GM23338 (cell line): ENCODE measurements around the gene KNL1. TPM values are rescaled to one million over a fixed set of nuclear protein-coding genes. Genes with fewer than 3 reads are reported as not detected.
A peak's percentile ranks its signal among the peaks of the same experiment; 100 is the strongest.

ENCODE experiments used
- ATAC-seq: fragments of 200-7000 bp; cut with Tn5 transposase; 3 replicates; pipeline ENCODE4 v1.9.1; 2020
- DNase-seq: peaks from one replicate; pipeline ENCODE4 v3.0.0-alpha.2; 2015; ENCODE audit warnings: low spot score
- H2AFZ ChIP-seq: fragments of 200-600 bp; sonication (generic); 2 replicates; pipeline ENCODE4 v1.8.0; 2016; ENCODE audit warnings: antibody characterized with exemption, mild to moderate bottlenecking, moderate library complexity
- H3F3A ChIP-seq: fragments of 200-600 bp; sonication (generic); replicated peaks from 2 replicates; pipeline ENCODE4 v1.8.0; 2017; ENCODE audit warnings: antibody characterized with exemption, mixed run types, low read depth
- H3K27ac ChIP-seq: fragments of 200-600 bp; sonication (generic); 2 replicates; pipeline ENCODE4 v1.6.1; 2016; ENCODE audit warnings: low read depth
- H3K27me3 ChIP-seq: fragments of 200-600 bp; sonication (generic); 2 replicates; pipeline ENCODE4 v1.8.0; 2016; ENCODE audit warnings: mild to moderate bottlenecking, mixed run types, moderate library complexity; ENCODE audit not compliant: insufficient read depth
- H3K36me3 ChIP-seq: fragments of 200-600 bp; sonication (generic); 2 replicates; pipeline ENCODE4 v1.8.0; 2016; ENCODE audit warnings: mild to moderate bottlenecking; ENCODE audit not compliant: insufficient read depth
- H3K4me1 ChIP-seq: fragments of 200-600 bp; sonication (generic); 2 replicates; pipeline ENCODE4 v1.8.0; 2016; ENCODE audit warnings: mild to moderate bottlenecking, moderate library complexity; ENCODE audit not compliant: insufficient read depth
- H3K4me2 ChIP-seq: fragments of 200-600 bp; sonication (generic); 2 replicates; pipeline ENCODE4 v1.7.1; 2017; ENCODE audit warnings: mixed run types
- H3K4me3 ChIP-seq: fragments of 200-600 bp; sonication (generic); 2 replicates; pipeline ENCODE4 v1.6.1; 2016; ENCODE audit warnings: mixed run types
- H3K79me2 ChIP-seq: fragments of 200-600 bp; sonication (generic); replicated peaks from 2 replicates; pipeline ENCODE4 v1.8.0; 2017; ENCODE audit warnings: mild to moderate bottlenecking; ENCODE audit not compliant: insufficient read depth
- H3K9me2 ChIP-seq: fragments of 200-600 bp; sonication (generic); 2 replicates; pipeline ENCODE4 v1.8.0; 2017; ENCODE audit not compliant: insufficient read depth
- H4K20me1 ChIP-seq: fragments of 200-600 bp; sonication (generic); replicated peaks from 2 replicates; pipeline ENCODE4 v1.8.0; 2017; ENCODE audit warnings: mild to moderate bottlenecking; ENCODE audit not compliant: insufficient read depth
- H3K27ac Mint-ChIP-seq: 2 replicates; pipeline ENCODE4 v1.8.0; 2020; ENCODE audit warnings: inconsistent platforms, mild to moderate bottlenecking, moderate library complexity, mixed read lengths
- H3K27me3 Mint-ChIP-seq: 3 replicates; pipeline ENCODE4 v1.8.0; 2022; ENCODE audit warnings: low read depth, mild to moderate bottlenecking, moderate library complexity, mixed read lengths, inconsistent platforms; ENCODE audit not compliant: insufficient read depth, poor library complexity
- H3K36me3 Mint-ChIP-seq: 3 replicates; pipeline ENCODE4 v1.8.0; 2021; ENCODE audit warnings: low read depth, mild to moderate bottlenecking, inconsistent platforms, moderate library complexity, mixed read lengths
- H3K4me1 Mint-ChIP-seq: 3 replicates; pipeline ENCODE4 v1.8.0; 2020; ENCODE audit warnings: mild to moderate bottlenecking, inconsistent platforms, mixed read lengths
- H3K4me3 Mint-ChIP-seq: 3 replicates; pipeline ENCODE4 v1.8.0; 2021; ENCODE audit warnings: moderate library complexity, mild to moderate bottlenecking, inconsistent platforms, mixed read lengths
- H3K9me3 Mint-ChIP-seq: 3 replicates; pipeline ENCODE4 v1.8.0; 2020; ENCODE audit warnings: moderate library complexity, mild to moderate bottlenecking, inconsistent platforms, mixed read lengths
- CREB1 ChIP-seq: fragments of 250-450 bp; sonication (Bioruptor Pico); IDR thresholded peaks from 2 replicates; pipeline ENCODE4 v1.5.0; 2020; ENCODE audit warnings: low read depth, mild to moderate bottlenecking, moderate library complexity
- EZH2 ChIP-seq: fragments of 200-600 bp; sonication (generic); IDR thresholded peaks from one replicate; pipeline ENCODE4 v1.8.0; 2017; ENCODE audit warnings: antibody characterized with exemption, mild to moderate bottlenecking, low read depth; ENCODE audit not compliant: unreplicated experiment
- JUNB ChIP-seq: IDR thresholded peaks from one replicate; pipeline ENCODE4 v1.6.1; 2016; ENCODE audit warnings: antibody characterized with exemption; ENCODE audit not compliant: unreplicated experiment
- POLR2AphosphoS5 ChIP-seq: IDR thresholded peaks from 2 replicates; pipeline ENCODE4 v1.6.1; 2016; ENCODE audit warnings: antibody characterized with exemption, low read depth
- ZNF462 ChIP-seq: fragments of 250-450 bp; sonication (Bioruptor Pico); IDR thresholded peaks from 2 replicates; pipeline ENCODE4 v1.5.0; 2020; ENCODE audit warnings: mild to moderate bottlenecking, moderate library complexity
- polyA plus RNA-seq: library from polyadenylated mRNA; unstranded; fragments of >200 nt; fragmentation: Nextera tagmentation; extraction: Ambion mirVana; gene quantifications from 2 replicates; pipeline ENCODE4 v1.2.1, GENCODE V29; 2016
- total RNA-seq: library from RNA; depleted of rRNA; stranded (reverse); fragments of >200 nt; shearing (Covaris generic); gene quantifications from 2 replicates; pipeline ENCODE4 v1.2.3, GENCODE V29; 2014

The KNL1 gene
- total and polyA plus RNA-seq, 2 experiments from 2014 or later = 16.7 to 43.2 TPM

- peak within 1 kb of the TSS; percentile 91 for H3K27ac Mint-ChIP-seq
- H3K27me3 Mint-ChIP-seq = peaks cover 11% of the 10 kb centered on the region
- H3K4me1 Mint-ChIP-seq = peaks cover 27% of the 10 kb centered on the region
- H3K79me2 ChIP-seq = peaks cover 21% of the 10 kb centered on the region
- DNase-seq = peak; percentile 98
- H3K4me3 ChIP-seq = peak within 1 kb of the TSS; percentile 95
- H3K9me2 ChIP-seq = no peaks in the 10 kb centered on the region
- peak within 1 kb of the TSS; percentile 85 for H2AFZ ChIP-seq
- ATAC-seq = peak; percentile 71
- H3K27ac ChIP-seq = peak within 1 kb of the TSS; percentile 26; the same call in 1 of the 2 replicates
- peak within 1 kb of the TSS; percentile 97 for H3K4me3 Mint-ChIP-seq
- H3K36me3 Mint-ChIP-seq = peaks cover 27% of the 10 kb centered on the region
- no peaks in the 10 kb centered on the region for H3K27me3 ChIP-seq
- no peaks in the 10 kb centered on the region for H3F3A ChIP-seq
- peak within 1 kb of the TSS; percentile 95 for H3K4me2 ChIP-seq
- H3K36me3 ChIP-seq = peaks cover 7% of the 10 kb centered on the region; the same call in 1 of the 2 replicates
- H3K9me3 Mint-ChIP-seq = no peaks in the 10 kb centered on the region
- H3K4me1 ChIP-seq = peaks cover 18% of the 10 kb centered on the region
- TF ChIP-seq EZH2 (no peak), CREB1 (CRISPR knock-in tag) (peak; percentile 97), JUNB (no peak), POLR2AphosphoS5 (peak; percentile 97), ZNF462 (CRISPR knock-in tag) (no peak)
- H4K20me1 ChIP-seq = peaks cover 9% of the 10 kb centered on the region
Observed at GRCh38 chr15:40569129-40569953, 24.7 kb upstream of the KNL1 start, which contains the start of gene RPUSD2. RPUSD2 (plus strand) TSS chr15:40569299; CDS start chr15:40569338, 39 bp downstream.
